Ovary (tissue), 9 donors: Measurements from ENCODE around the gene KIF3C. TPM values are rescaled to one million over a fixed set of nuclear protein-coding genes. Genes with fewer than 3 reads are reported as not detected.
"Not testable (repeated sequence)": the region's sequence is repeated elsewhere in the genome, so short reads cannot be mapped to it uniquely, and the experiment has no call there.

ENCODE experiments used
- DNase-seq, 5 donors: peaks; one replicate each; pipeline ENCODE4 v3.0.0-alpha.2; 2019 to 2020
- H3K27ac ChIP-seq, 2 donors: fragments of 200-600 bp; one replicate each; pipeline versions ENCODE4 v1.5.1 to v1.8.0; 2019 to 2022
- H3K27me3 ChIP-seq: fragments of 200-600 bp; one replicate; pipeline ENCODE4 v1.8.0; 2022
- H3K36me3 ChIP-seq: fragments of 200-600 bp; sonication (generic); one replicate; pipeline ENCODE4 v1.5.1; 2019
- H3K4me1 ChIP-seq: one replicate; pipeline ENCODE4 v1.8.1; 2013; ENCODE audit warnings: mild to moderate bottlenecking, moderate library complexity; ENCODE audit not compliant: insufficient read depth
- H3K4me3 ChIP-seq: fragments of 200-600 bp; sonication (generic); one replicate; pipeline ENCODE4 v1.5.1; 2017
- H3K9me3 ChIP-seq, 2 donors: fragments of 200-600 bp in 1 of 2; sonication (generic) in 1 of 2; one replicate each; pipeline versions ENCODE4 v1.5.1 to v1.8.1; 2013 to 2019; ENCODE audit warnings: mild to moderate bottlenecking in 1 of 2, moderate library complexity in 1 of 2
- CTCF ChIP-seq, 3 donors: fragments of 450-650 bp in 2 of 3; fragments of 200-600 bp in 1 of 3; IDR thresholded peaks; one replicate each; pipeline versions ENCODE4 v1.5.1 to v1.8.0; 2016 to 2022; ENCODE audit warnings: antibody characterized with exemption in 3 of 3, mild to moderate bottlenecking in 1 of 3
- EP300 ChIP-seq: sonication (generic); formaldehyde crosslinking; IDR thresholded peaks from one replicate; pipeline ENCODE4 v1.6.1; 2017; ENCODE audit warnings: antibody characterized with exemption
- POLR2A ChIP-seq: fragments of 450-650 bp; IDR thresholded peaks from one replicate; pipeline ENCODE4 v1.6.1; 2017; ENCODE audit warnings: antibody characterized with exemption, mild to moderate bottlenecking, moderate library complexity
- WGBS, 3 donors: extraction: QIAGEN DNeasy Blood & Tissue Kit in 1 of 3; methylation state at CpG; one replicate each; pipeline versions ENCODE4 v1.1.5 to v1.1.7; 2013 to 2017; 5-methylcytosine and 5-hydroxymethylcytosine counted together
- intact Hi-C, 4 donors: fragments of 100-400 bp; cut with DNase I; formaldehyde crosslinking; loops; one replicate each; pipeline versions ENCODE4 v1.11.0 to v1.15.1; 2022 to 2023
- polyA plus RNA-seq, 2 donors: library from polyadenylated mRNA; stranded (reverse); fragments of 200-250 nt in 1 of 2; fragments of 350-450 nt in 1 of 2; fragmentation: Illumina TruSeq in 1 of 2; extraction: RNeasy Lipid Tissue Mini Kit (QIAGEN cat#74804) in 1 of 2; gene quantifications; one replicate each; pipeline ENCODE4 v1.2.3, GENCODE V29; 2013 to 2014
- total RNA-seq, 7 donors: library from RNA; depleted of rRNA in 2 of 7; stranded (reverse); fragments of >200 nt in 2 of 7; fragmentation: NEBNext Ultra II Directional in 3 of 7; extraction: Animal tissue kit (Norgen Biotek cat#: 25700) in 3 of 7; gene quantifications; one replicate each; pipeline versions ENCODE4 v1.1.0 to v1.2.4, GENCODE V29; 2016 to 2023
- donor health status: DM: no; HTN: no; CAD: no; lungs with moderate emphysema.
- donor health status: DM: no; HTN: no; CAD: no.
- donor health status: Bipolar disorder and iron deficiency.
- donor health status: DM: yes; HTN: yes; CAD: no.
- donor health status: DM: no; HTN: no; CAD: no.
- donor health status: DM: yes; HTN: yes; CAD: no.

Gene KIF3C
- total and polyA plus RNA-seq, 9 donors, result 5.1 to 16.0 (median 8.1) TPM

- Histone ChIP-seq H3K4me3 (no peak overlapping the region), H3K36me3 (no peaks in the 10 kb centered on the region), H3K27me3 (no peaks in the 10 kb centered on the region), H3K27ac (no peak overlapping the region), H3K9me3 (no peaks in the 10 kb centered on the region), H3K4me1 (no peaks in the 10 kb centered on the region)
- DNase-seq, result no peak
- WGBS, 3 donors, result 61 to 89% (median 65%) methylated on average over 5 of the region's 5 CpGs
- no peak for TF ChIP-seq POLR2A
- TF ChIP-seq CTCF (IDR thresholded peaks at IDR 0.05), result no peak
- no peak for TF ChIP-seq EP300
- intact Hi-C loops, result no loop called here
Measured at GRCh38 chr2:25920336-25920735, 62.0 kb downstream of the KIF3C start.

GRCh38 chr2:25917832-25918231, 64.5 kb downstream of the KIF3C start:
- DNase-seq, result no peak
- H3K27ac ChIP-seq, result no peak overlapping the region
- no peaks in the 10 kb centered on the region for H3K4me1 ChIP-seq
- no peak overlapping the region for H3K4me3 ChIP-seq
- no peaks in the 10 kb centered on the region for H3K27me3 ChIP-seq
- intact Hi-C loops, result no loop called here
- WGBS, 3 donors, result 70 to 80% (median 71%) methylated on average over 3 of the region's 3 CpGs
- H3K36me3 ChIP-seq, result no peaks in the 10 kb centered on the region
- TF ChIP-seq EP300 (no peak), POLR2A (no peak), CTCF (IDR thresholded peaks at IDR 0.05) (no peak)
- H3K9me3 ChIP-seq, result no peaks in the 10 kb centered on the region

GRCh38 chr2:25917411-25917810, 64.9 kb downstream of the KIF3C start:
- H3K9me3 ChIP-seq, H3K27me3 ChIP-seq, H3K36me3 ChIP-seq, H3K27ac ChIP-seq, H3K4me1 ChIP-seq, DNase-seq, H3K4me3 ChIP-seq, intact Hi-C loops: not testable (repeated sequence)
- WGBS, 3 donors, result 78 to 79% (median 79%) methylated on average over 7 of the region's 7 CpGs

- H3K36me3 ChIP-seq, H3K9me3 ChIP-seq, H3K27me3 ChIP-seq, DNase-seq, H3K4me3 ChIP-seq, H3K27ac ChIP-seq, H3K4me1 ChIP-seq, intact Hi-C loops: not testable (repeated sequence)
- WGBS, 3 donors, result 68 to 73% (median 73%) methylated on average over 16 of the region's 16 CpGs
Measured at GRCh38 chr2:25915944-25916772, 66.1 kb downstream of the KIF3C start.

- H3K9me3 ChIP-seq, DNase-seq, H3K27ac ChIP-seq, H3K36me3 ChIP-seq, intact Hi-C loops, H3K4me1 ChIP-seq, H3K4me3 ChIP-seq, H3K27me3 ChIP-seq: not testable (repeated sequence)
- 92 to 96% (median 93%) methylated on average over 19 to 33 of the region's 33 CpGs for WGBS, 3 donors
Measured at GRCh38 chr2:25915411-25915810, 66.9 kb downstream of the KIF3C start.

GRCh38 chr2:25913696-25913973, 68.7 kb downstream of the KIF3C start:
- H3K4me1 ChIP-seq, DNase-seq, intact Hi-C loops, H3K9me3 ChIP-seq, H3K27me3 ChIP-seq, H3K4me3 ChIP-seq, H3K36me3 ChIP-seq, H3K27ac ChIP-seq: not testable (repeated sequence)
- 81 to 84% (median 84%) methylated on average over 9 of the region's 9 CpGs for WGBS, 3 donors
